ENCODE measurements around the gene PAK2. TPM values are rescaled to one million over a fixed set of nuclear protein-coding genes. Genes with fewer than 3 reads are reported as not detected.

PAK2 gene
- total and polyA plus RNA-seq, 9 of the 15 experiments (the other 6 are each of a cell fraction or from before 2014, with no cell fraction given) = 13.2 to 72.4 (median 35.7) TPM

GRCh38 chr3:196695849-196696226 lies 43.8 kb upstream of the PAK2 start:
- no peak overlapping the region for H3K9ac ChIP-seq (ENCODE audit: insufficient read depth in 1 of 2, low read depth in 2 of 2, low read length in 2 of 2)
- no peak overlapping the region for H2AFZ ChIP-seq (ENCODE audit: low read depth, low read length)
- CTCF ChIA-PET (ENCODE audit: low intra/inter-chr PET ratio) = no interaction called here
- H3K4me2 ChIP-seq (ENCODE audit: insufficient read depth, low read length) = no peak overlapping the region
- no peak overlapping the region for H3K4me3 ChIP-seq
- H3K36me3 ChIP-seq (ENCODE audit: control insufficient read depth, insufficient read depth, low read length) = no peaks in the 10 kb centered on the region
- peaks cover 3 to 9% of the 10 kb centered on the region in 2 experiments; a peak in 3 of 5 replicates for H3K4me1 ChIP-seq (replicated peaks in 1 of 2; ENCODE audit: control insufficient read depth in 2 of 2, insufficient read depth in 2 of 2, low read length in 2 of 2)
- POLR2A ChIA-PET = no interaction called here
- H3K27me3 ChIP-seq (ENCODE audit: control insufficient read depth in 2 of 2, insufficient read depth in 2 of 2, low read length in 2 of 2) = no peaks in the 10 kb centered on the region
- H4K20me1 ChIP-seq (replicated peaks; ENCODE audit: control insufficient read depth, insufficient read depth, low read length) = no peaks in the 10 kb centered on the region
- no peak overlapping the region for H3K27ac ChIP-seq (ENCODE audit: extremely low read depth, low read depth, low read length)
- intact Hi-C loops (cut with micrococcal nuclease) = no loop called here
- WGBS (ENCODE audit: insufficient coverage, low coverage, missing lambda C conversion rate) = 75% methylated on average over 5 of the region's 5 CpGs
- no peaks in the 10 kb centered on the region for H3K79me2 ChIP-seq (ENCODE audit: control insufficient read depth, insufficient read depth, low read length)
- BruUV-seq (replicated peaks) = no TSS peak
- in situ Hi-C loops (cut with MboI) = no loop called here
- TF ChIP-seq SREBF2 (CRISPR knock-in tag; IDR thresholded peaks at IDR 0.05) (no peak), KLF16 (IDR thresholded peaks at IDR 0.05) (no peak), E4F1 (CRISPR knock-in tag; IDR thresholded peaks at IDR 0.05; ENCODE audit: borderline replicate concordance) (no peak), PML (IDR thresholded peaks at IDR 0.05; ENCODE audit: low read length) (no peak), NCOA2 (IDR thresholded peaks at IDR 0.05; ENCODE audit: partially characterized antibody in 2 of 2) (no peak), ARID3A (IDR thresholded peaks at IDR 0.05; ENCODE audit: borderline replicate concordance, low read depth, low read length) (no peak), ZNF780A (CRISPR knock-in tag; IDR thresholded peaks at IDR 0.05) (no peak)
- TF ChIP-seq, protein P1, sequence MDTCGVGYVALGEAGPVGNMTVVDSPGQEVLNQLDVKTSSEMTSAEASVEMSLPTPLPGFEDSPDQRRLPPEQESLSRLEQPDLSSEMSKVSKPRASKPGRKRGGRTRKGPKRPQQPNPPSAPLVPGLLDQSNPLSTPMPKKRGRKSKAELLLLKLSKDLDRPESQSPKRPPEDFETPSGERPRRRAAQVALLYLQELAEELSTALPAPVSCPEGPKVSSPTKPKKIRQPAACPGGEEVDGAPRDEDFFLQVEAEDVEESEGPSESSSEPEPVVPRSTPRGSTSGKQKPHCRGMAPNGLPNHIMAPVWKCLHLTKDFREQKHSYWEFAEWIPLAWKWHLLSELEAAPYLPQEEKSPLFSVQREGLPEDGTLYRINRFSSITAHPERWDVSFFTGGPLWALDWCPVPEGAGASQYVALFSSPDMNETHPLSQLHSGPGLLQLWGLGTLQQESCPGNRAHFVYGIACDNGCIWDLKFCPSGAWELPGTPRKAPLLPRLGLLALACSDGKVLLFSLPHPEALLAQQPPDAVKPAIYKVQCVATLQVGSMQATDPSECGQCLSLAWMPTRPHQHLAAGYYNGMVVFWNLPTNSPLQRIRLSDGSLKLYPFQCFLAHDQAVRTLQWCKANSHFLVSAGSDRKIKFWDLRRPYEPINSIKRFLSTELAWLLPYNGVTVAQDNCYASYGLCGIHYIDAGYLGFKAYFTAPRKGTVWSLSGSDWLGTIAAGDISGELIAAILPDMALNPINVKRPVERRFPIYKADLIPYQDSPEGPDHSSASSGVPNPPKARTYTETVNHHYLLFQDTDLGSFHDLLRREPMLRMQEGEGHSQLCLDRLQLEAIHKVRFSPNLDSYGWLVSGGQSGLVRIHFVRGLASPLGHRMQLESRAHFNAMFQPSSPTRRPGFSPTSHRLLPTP (IDR thresholded peaks at IDR 0.05; ENCODE audit: borderline replicate concordance, extremely low read depth, insufficient read length) = no peak
- ATAC-seq (no peak), FAIRE-seq (no peak), DNase-seq (ENCODE audit: extremely low read depth in 1 of 4, low spot score in 3 of 4) (no peak)
- 0 out of 2 replicates have a peak, but pooled peaks cover 2% of the 10 kb centered on the region for H3K9me3 ChIP-seq (replicated peaks; ENCODE audit: control insufficient read depth, insufficient read depth, low read depth, low read length)
- H3K9me1 ChIP-seq (ENCODE audit: control insufficient read depth, insufficient read depth, low read length) = no peaks in the 10 kb centered on the region
